Thoracic aorta endothelial cell (primary cell): ENCODE data around the gene MMS19. TPM values are rescaled to one million over a fixed set of nuclear protein-coding genes. Genes with fewer than 3 reads are reported as not detected.

Source experiments
- small RNA-seq: library from RNA; depleted of rRNA; stranded (forward); fragments of <200 nt; gene quantifications from one replicate; pipeline ENCODE3, GENCODE V24; 2012
- total RNA-seq: library from RNA; depleted of rRNA; stranded (reverse); fragments of >200 nt; gene quantifications from 2 replicates; pipeline ENCODE4 v1.2.3, GENCODE V29; 2012

Gene MMS19
- total RNA-seq: 112 and 125 TPM in 2 replicates

GRCh38 chr10:97498076-97498840 is at the start of gene MMS19:
MMS19 (minus strand) TSS chr10:97498422; CDS start chr10:97498384, 38 bp downstream.

GRCh38 chr10:97498841-97499560 is 779 bp upstream of the MMS19 start, which contains the start of gene UBTD1:
UBTD1 (plus strand) TSS chr10:97498924; CDS start chr10:97499204, 280 bp downstream.

GRCh38 chr10:97445722-97446639 is 52.2 kb downstream of the MMS19 start, which contains the start of the genes EXOSC1 and ZDHHC16:
EXOSC1 (minus strand) TSS chr10:97446006; CDS start chr10:97445985, 21 bp downstream.
ZDHHC16 (plus strand) TSS chr10:97446175; CDS start chr10:97451676, 5,501 bp downstream.

GRCh38 chr10:97425964-97426775 is 72.1 kb downstream of the MMS19 start, which contains the start of gene PGAM1:
PGAM1 (plus strand) TSS chr10:97426191; CDS start chr10:97426308, 117 bp downstream.

Small RNA genes within 50 kb of the gene (small RNA-seq; reads per million reads assigned to genes)
- gene RF00019: not detected

Other genes starting within 250 kb of the MMS19 start
- gene ARHGAP19, start 205.8 kb downstream of the MMS19 start, total RNA-seq: 20.6 and 26.8 TPM in 2 replicates
- 2.1 and 2.5 TPM in 2 replicates for gene FRAT1, start 179.2 kb downstream of the MMS19 start, total RNA-seq
- 10.1 and 10.6 TPM in 2 replicates for gene FRAT2, start 163.7 kb downstream of the MMS19 start, total RNA-seq
- gene RRP12, start 97.1 kb downstream of the MMS19 start, total RNA-seq: 24.0 and 27.1 TPM in 2 replicates
- 522 and 584 TPM in 2 replicates for gene PGAM1, start 72.2 kb downstream of the MMS19 start, total RNA-seq
- 47.5 and 49.0 TPM in 2 replicates for gene EXOSC1, start 52.4 kb downstream of the MMS19 start, total RNA-seq
- gene ZDHHC16, start 52.2 kb downstream of the MMS19 start, total RNA-seq: 46.9 and 60.2 TPM in 2 replicates
- 38.1 and 42.4 TPM in 2 replicates for gene UBTD1, start 502 bp upstream of the MMS19 start, total RNA-seq
- gene ANKRD2, start 74.4 kb upstream of the MMS19 start, total RNA-seq: 0.27 and 1.2 TPM in 2 replicates
- 0.27 and 0.36 TPM in 2 replicates for gene HOGA1, start 86.0 kb upstream of the MMS19 start, total RNA-seq
- gene C10orf62, start 91.3 kb upstream of the MMS19 start, total RNA-seq: 0.29 TPM in 1 of 2 replicates, not detected in the other
- gene MORN4, start 135.1 kb upstream of the MMS19 start, total RNA-seq: 3.9 and 4.3 TPM in 2 replicates
- 16.2 and 22.6 TPM in 2 replicates for gene PI4K2A, start 142.2 kb upstream of the MMS19 start, total RNA-seq
- 1.9 and 2.9 TPM in 2 replicates for gene AVPI1, start 188.8 kb upstream of the MMS19 start, total RNA-seq
- gene MARVELD1, start 215.3 kb upstream of the MMS19 start, total RNA-seq: 40.8 and 47.6 TPM in 2 replicates
- gene ZFYVE27, start 238.7 kb upstream of the MMS19 start, total RNA-seq: 17.2 and 17.8 TPM in 2 replicates